Measurements from ENCODE around the gene PCSK6. TPM values are rescaled to one million over a fixed set of nuclear protein-coding genes. Genes with fewer than 3 reads are reported as not detected.
A peak's percentile ranks its signal among the peaks of the same experiment; 100 is the strongest.

The PCSK6 gene
- total and polyA plus RNA-seq, 2 of the 8 experiments (the other 6 are each of a cell fraction or from before 2014, with no cell fraction given), result 1.9 to 4.0 TPM

GRCh38 chr15:101530224-101530958 lies 40.9 kb upstream of the PCSK6 start:
- Histone ChIP-seq H2BK20ac (ENCODE audit: low read length) (no peak overlapping the region), H3K27me3 (replicated peaks in 1 of 4; ENCODE audit: control insufficient read depth in 3 of 4, extremely low read depth in 1 of 4, insufficient read depth in 3 of 4, low read length in 3 of 4) (no peaks in the 10 kb centered on the region), H4K5ac (ENCODE audit: insufficient read length, low read depth, low read length) (no peak overlapping the region), H3K4me2 (ENCODE audit: insufficient read depth in 1 of 2, low read depth in 2 of 2, low read length in 2 of 2) (no peak overlapping the region), H3K79me2 (ENCODE audit: control insufficient read depth in 1 of 2, insufficient read depth in 2 of 2, low read length in 2 of 2) (no peaks in the 10 kb centered on the region), H3K79me1 (ENCODE audit: low read depth, low read length) (no peaks in the 10 kb centered on the region), H4K20me1 (replicated peaks in 1 of 2; ENCODE audit: control insufficient read depth in 1 of 2, insufficient read depth in 2 of 2, low read length in 2 of 2) (no peaks in the 10 kb centered on the region), H2BK12ac (ENCODE audit: low read depth, low read length) (no peak overlapping the region), H3K4me3 (ENCODE audit: extremely low read depth in 1 of 4, insufficient read depth in 2 of 4, low read depth in 3 of 4, low read length in 4 of 4) (no peak overlapping the region), H3K14ac (ENCODE audit: insufficient read length) (no peak overlapping the region), H2BK15ac (ENCODE audit: low read length) (no peak overlapping the region), H3K27ac (ENCODE audit: low read depth, low read length) (no peak overlapping the region), H3K9me3 (ENCODE audit: insufficient read depth in 2 of 2, low read depth in 1 of 2, low read length in 1 of 2) (no peaks in the 10 kb centered on the region), H3K36me3 (ENCODE audit: control insufficient read depth in 2 of 4, insufficient read depth in 4 of 4, low read length in 3 of 4) (no peaks in the 10 kb centered on the region), H4K8ac (ENCODE audit: extremely low read depth, insufficient read depth, low read length) (no peak overlapping the region), H2AK5ac (ENCODE audit: low read depth, low read length) (no peak overlapping the region), H2BK120ac (replicated peaks; ENCODE audit: low read depth, low read length) (no peak overlapping the region), H3K4me1 (replicated peaks in 1 of 4; ENCODE audit: control insufficient read depth in 3 of 4, insufficient read depth in 4 of 4, low read length in 3 of 4) (peaks cover 0 to 4% (median 0%) of the 10 kb centered on the region in 4 experiments; a peak in 1 of 7 replicates), H2AFZ (ENCODE audit: low read length) (no peak overlapping the region), H3K56ac (replicated peaks; ENCODE audit: insufficient read length, low read depth, low read length) (no peak overlapping the region), H3K23me2 (ENCODE audit: low read depth, low read length) (no peaks in the 10 kb centered on the region), H3K23ac (ENCODE audit: insufficient read length) (no peak overlapping the region), H4K91ac (replicated peaks; ENCODE audit: insufficient read length, low read length) (no peak overlapping the region), H2BK5ac (ENCODE audit: low read depth, low read length) (no peak overlapping the region), H3K9ac (replicated peaks in 1 of 4; ENCODE audit: extremely low read depth in 1 of 4, low read depth in 3 of 4, low read length in 3 of 4) (no peak overlapping the region), H3K4ac (replicated peaks; ENCODE audit: insufficient read length, low read depth, low read length) (no peak overlapping the region), H3K18ac (ENCODE audit: extremely low read depth, low read length) (no peak overlapping the region)
- FAIRE-seq (no peak), DNase-seq (ENCODE audit: low read depth in 1 of 2, low spot score in 2 of 2) (peak in 1 of 2 experiments; percentile 39)
- ChIA-PET CTCF (ENCODE audit: partially characterized antibody) (no interaction called here), POLR2A (ENCODE audit: partially characterized antibody) (no interaction called here)
- WGBS, 2 experiments (ENCODE audit: extremely low coverage in 1 of 2, insufficient coverage in 1 of 2, insufficient read length in 1 of 2, insufficient replicate concordance in 2 of 2, low coverage in 1 of 2, low lambda C conversion rate in 2 of 2, missing lambda C conversion rate in 1 of 2), result 93% methylated on average over 17 of the region's 17 CpGs; no CpG with 5 or more reads in 1 of the 2 experiments
- TF ChIP-seq JUND (IDR thresholded peaks at IDR 0.05; ENCODE audit: low read length), result no peak
- TF ChIP-seq YY1 (IDR thresholded peaks at IDR 0.05; ENCODE audit: low read depth, low read length), result no peak
- TF ChIP-seq TEAD4 (IDR thresholded peaks at IDR 0.05; ENCODE audit: low read depth, low read length), result no peak
- no peak for TF ChIP-seq RNF2 (IDR thresholded peaks at IDR 0.05; ENCODE audit: borderline replicate concordance, low read depth, low read length, missing control alignments, poor library complexity, severe bottlenecking)
- no peak for TF ChIP-seq CBX8 (IDR thresholded peaks at IDR 0.05; ENCODE audit: borderline replicate concordance, low read depth, low read length)
- TF ChIP-seq BACH1 (IDR thresholded peaks at IDR 0.05; ENCODE audit: low read length), result no peak
- no peak for TF ChIP-seq HDAC2 (IDR thresholded peaks at IDR 0.05; ENCODE audit: borderline replicate concordance in 1 of 2, low read depth in 2 of 2, low read length in 2 of 2)
- no peak for TF ChIP-seq NANOG (IDR thresholded peaks at IDR 0.05; ENCODE audit: insufficient read depth, low read depth, low read length, poor library complexity, severe bottlenecking)
- no peak for TF ChIP-seq SP2 (IDR thresholded peaks at IDR 0.05; ENCODE audit: low read length)
- no peak for TF ChIP-seq KDM4A (IDR thresholded peaks at IDR 0.05; ENCODE audit: low read depth, low read length, severe bottlenecking)
- no peak for TF ChIP-seq SP4 (IDR thresholded peaks at IDR 0.05; ENCODE audit: low read length)
- no peak for TF ChIP-seq CHD1 (IDR thresholded peaks at IDR 0.05; ENCODE audit: low read depth, low read length)

All from H1 (cell line).